Uterus (tissue), 2 donors: Measurements from ENCODE around the gene CD46.

Source experiments
- POLR2A ChIP-seq, 2 donors: fragments of 450-650 bp; IDR thresholded peaks; one replicate each; pipeline ENCODE4 v1.6.1; 2016; ENCODE audit warnings: antibody characterized with exemption in 2 of 2, mild to moderate bottlenecking in 1 of 2, moderate library complexity in 1 of 2
- TF ChIP-seq, protein P1 (sequence below), 4 experiments: fragments of 200-600 bp in 2 of 4; fragments of 450-650 bp in 2 of 4; sonication (generic) in 2 of 4; IDR thresholded peaks; one replicate each; pipeline ENCODE4 v1.5.1; 2016 to 2019; ENCODE audit warnings: antibody characterized with exemption in 4 of 4, mild to moderate bottlenecking in 2 of 4, moderate library complexity in 1 of 4

DNA sequence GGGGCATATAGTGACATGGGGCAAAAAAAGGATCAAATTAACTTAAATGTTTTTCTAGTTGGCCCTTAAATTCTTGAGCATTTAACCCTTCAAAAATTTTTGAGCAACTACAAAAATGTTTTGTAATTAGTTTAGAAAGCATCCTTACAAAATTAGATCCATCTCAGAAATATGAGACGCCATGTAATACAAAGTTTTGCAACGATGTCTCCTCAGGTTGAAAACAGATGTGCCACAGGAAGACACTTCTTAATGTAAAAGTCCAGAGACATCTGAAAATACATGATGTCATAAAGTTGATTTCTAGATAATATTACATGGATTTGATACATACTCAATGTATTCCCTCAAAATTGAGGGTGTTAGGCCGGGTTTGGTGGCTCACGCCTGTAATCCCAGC is 37.5 kb downstream of the CD46 start:
- TF ChIP-seq, protein P1, sequence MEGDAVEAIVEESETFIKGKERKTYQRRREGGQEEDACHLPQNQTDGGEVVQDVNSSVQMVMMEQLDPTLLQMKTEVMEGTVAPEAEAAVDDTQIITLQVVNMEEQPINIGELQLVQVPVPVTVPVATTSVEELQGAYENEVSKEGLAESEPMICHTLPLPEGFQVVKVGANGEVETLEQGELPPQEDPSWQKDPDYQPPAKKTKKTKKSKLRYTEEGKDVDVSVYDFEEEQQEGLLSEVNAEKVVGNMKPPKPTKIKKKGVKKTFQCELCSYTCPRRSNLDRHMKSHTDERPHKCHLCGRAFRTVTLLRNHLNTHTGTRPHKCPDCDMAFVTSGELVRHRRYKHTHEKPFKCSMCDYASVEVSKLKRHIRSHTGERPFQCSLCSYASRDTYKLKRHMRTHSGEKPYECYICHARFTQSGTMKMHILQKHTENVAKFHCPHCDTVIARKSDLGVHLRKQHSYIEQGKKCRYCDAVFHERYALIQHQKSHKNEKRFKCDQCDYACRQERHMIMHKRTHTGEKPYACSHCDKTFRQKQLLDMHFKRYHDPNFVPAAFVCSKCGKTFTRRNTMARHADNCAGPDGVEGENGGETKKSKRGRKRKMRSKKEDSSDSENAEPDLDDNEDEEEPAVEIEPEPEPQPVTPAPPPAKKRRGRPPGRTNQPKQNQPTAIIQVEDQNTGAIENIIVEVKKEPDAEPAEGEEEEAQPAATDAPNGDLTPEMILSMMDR (IDR thresholded peaks at IDR 0.05) = no peak
- no peak for TF ChIP-seq POLR2A (IDR thresholded peaks at IDR 0.05)
